Measurements from ENCODE around the gene RGMB.

GRCh38 chr5:98791001-98791519, 17.6 kb downstream of the RGMB start:
- TF ChIP-seq CTCF (IDR thresholded peaks at IDR 0.05; ENCODE audit: poor library complexity, severe bottlenecking) (no peak), REST (IDR thresholded peaks at IDR 0.05; ENCODE audit: borderline replicate concordance) (no peak), EP300 (conservative IDR thresholded peaks at IDR 0.05; ENCODE audit: poor library complexity, severe bottlenecking) (no peak), EZH2 (IDR thresholded peaks at IDR 0.05; ENCODE audit: borderline replicate concordance, insufficient read depth, low read length, poor library complexity, severe bottlenecking) (no peak), POLR2AphosphoS5 (IDR thresholded peaks at IDR 0.05) (no peak)
